ENCODE results near the gene SNX32.

DNA sequence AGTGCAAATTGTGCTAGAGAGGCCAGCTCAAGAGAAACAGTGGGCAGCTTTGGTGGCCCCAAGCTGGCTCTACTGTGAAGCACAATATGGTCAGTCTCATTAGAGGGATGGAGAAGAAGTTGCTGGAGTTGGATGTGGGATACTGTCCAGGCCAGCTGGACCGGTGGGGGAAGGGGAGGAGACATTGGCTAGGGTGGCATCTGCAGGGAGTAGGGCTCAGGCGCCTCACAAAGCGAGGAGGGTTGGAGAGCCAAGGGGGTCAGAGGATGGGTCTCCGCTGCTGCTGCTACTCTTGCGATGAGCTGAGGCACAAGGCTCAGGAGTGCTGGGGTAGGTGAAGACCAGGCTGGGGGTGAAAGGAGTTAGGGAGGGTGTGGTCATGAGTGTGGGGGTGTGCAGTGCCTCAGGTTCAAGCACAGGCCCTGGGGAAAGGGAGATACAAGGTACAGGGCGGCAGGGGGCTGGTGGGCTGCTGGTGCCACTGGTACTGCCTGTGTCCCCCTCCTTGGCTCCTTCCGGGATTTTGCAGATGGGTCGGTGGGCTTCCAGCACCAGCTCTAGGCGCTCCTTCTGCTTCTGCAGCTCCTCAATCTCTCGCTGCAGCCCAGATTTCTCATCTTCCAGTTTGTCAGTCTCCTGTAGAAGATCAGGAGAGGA is 59.0 kb downstream of the SNX32 start:
- TF ChIP-seq, protein P1, sequence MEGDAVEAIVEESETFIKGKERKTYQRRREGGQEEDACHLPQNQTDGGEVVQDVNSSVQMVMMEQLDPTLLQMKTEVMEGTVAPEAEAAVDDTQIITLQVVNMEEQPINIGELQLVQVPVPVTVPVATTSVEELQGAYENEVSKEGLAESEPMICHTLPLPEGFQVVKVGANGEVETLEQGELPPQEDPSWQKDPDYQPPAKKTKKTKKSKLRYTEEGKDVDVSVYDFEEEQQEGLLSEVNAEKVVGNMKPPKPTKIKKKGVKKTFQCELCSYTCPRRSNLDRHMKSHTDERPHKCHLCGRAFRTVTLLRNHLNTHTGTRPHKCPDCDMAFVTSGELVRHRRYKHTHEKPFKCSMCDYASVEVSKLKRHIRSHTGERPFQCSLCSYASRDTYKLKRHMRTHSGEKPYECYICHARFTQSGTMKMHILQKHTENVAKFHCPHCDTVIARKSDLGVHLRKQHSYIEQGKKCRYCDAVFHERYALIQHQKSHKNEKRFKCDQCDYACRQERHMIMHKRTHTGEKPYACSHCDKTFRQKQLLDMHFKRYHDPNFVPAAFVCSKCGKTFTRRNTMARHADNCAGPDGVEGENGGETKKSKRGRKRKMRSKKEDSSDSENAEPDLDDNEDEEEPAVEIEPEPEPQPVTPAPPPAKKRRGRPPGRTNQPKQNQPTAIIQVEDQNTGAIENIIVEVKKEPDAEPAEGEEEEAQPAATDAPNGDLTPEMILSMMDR (IDR thresholded peaks at IDR 0.05) = no peak
- no peak for TF ChIP-seq POLR2A (IDR thresholded peaks at IDR 0.05)

All from lower leg skin (tissue), 3 donors.